Activated T-cell treated with anti-CD3 and anti-CD28 coated beads for 24 hours (primary cell): ENCODE results near the gene ULK3.

Experiments
- DNase-seq: peaks from one replicate; pipeline ENCODE4 v3.0.0-alpha.2; 2020; ENCODE audit warnings: low read depth

The ULK3 gene

DNA sequence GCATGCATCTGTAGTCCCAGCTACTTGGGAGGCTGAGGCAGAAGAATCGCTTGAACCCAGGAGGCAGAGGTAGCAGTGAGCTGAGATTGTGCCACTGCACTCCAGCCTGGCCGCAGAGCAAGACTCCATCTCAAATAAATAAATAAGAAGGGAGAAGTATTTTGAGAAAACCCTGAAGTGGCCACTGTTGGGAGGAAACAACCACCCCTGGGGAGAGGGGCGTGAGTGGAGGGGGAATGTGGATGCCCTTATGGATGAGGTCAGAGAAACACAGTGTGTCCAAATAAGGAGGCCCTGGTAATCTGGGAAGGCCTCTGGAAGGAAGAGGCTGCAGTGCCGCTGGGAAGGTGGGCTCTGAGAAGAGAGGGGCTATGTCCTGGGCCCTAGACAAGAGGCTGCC, 20.7 kb downstream of the ULK3 start:
- DNase-seq, result no peak

DNA sequence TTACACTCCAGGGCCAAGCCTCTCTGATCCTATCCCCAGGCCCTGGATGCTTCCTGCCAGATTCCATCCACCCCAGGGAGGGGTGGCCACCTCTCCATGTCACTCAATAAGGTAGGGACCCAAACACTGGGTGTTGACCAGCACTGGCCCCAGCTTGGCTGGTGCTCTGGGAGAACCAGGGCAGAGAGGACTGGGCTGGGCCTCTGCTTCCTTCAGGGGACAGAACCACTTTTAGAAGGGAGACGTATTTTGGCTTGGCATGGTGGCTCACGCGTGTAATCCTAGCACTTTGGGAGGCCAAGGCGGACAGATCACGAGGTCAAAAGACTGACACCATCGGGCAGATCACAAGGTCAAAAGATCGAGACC, 21.2 kb downstream of the ULK3 start:
- DNase-seq, result no peak

DNA sequence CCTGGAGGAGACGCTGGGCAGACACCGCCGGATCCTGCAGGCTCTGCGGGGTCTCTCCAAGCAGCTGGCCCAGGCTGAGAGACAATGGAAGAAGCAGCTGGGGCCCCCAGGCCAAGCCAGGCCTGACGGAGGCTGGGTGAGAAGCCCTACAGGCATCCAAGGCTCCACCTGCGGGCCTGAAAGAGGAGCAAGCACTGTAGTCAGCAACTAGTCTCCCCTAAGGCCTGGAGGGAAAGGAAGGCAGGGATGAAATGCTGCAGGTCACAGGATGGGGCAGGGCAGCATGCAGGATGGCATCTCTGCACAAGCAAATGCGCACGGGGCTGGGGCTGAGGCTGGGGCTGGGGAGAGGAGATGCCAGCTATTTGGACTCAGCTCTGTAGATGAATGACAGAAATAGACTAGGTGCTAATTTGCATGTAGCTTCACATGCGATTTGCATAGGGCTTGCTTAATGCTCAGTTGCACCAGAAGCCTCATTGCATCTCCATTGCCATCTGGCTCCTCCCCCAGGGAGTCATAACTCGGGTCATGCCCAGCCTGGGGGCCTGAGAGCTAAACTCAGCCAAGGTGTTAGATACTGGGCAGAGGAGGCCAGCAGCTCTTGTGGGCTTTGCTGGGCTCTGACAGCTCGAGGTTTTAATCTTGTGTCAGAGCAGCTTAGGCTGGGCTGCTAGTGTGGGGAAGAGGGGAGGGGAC, 21.7 kb downstream of the ULK3 start:
- DNase-seq, result no peak

DNA sequence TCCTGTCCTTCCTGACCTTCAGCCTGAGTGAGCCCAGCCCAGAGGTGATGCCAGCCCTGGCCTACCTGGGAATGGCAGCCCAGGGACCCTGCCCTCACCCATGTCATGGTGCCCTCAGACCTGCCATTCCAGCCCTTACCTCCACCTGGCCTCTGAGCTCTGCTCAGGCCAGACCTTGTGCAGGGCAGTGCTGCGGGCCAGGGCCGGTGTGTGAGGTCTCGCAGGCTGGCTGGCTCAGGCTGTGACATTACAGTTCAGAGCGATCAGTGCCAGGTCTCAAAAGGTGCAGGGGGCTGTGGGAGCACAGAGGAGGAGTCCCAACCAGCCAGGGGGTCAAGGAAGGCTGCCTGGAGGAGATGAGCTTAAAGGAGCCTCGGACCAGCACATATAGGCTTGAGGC, 22.9 kb downstream of the ULK3 start:
- DNase-seq, result no peak

GRCh38 chr15:74817370-74817737, 25.6 kb downstream of the ULK3 start:
- no peak for DNase-seq

GRCh38 chr15:74816624-74817369, 26.2 kb downstream of the ULK3 start:
- DNase-seq, result no peak

DNA sequence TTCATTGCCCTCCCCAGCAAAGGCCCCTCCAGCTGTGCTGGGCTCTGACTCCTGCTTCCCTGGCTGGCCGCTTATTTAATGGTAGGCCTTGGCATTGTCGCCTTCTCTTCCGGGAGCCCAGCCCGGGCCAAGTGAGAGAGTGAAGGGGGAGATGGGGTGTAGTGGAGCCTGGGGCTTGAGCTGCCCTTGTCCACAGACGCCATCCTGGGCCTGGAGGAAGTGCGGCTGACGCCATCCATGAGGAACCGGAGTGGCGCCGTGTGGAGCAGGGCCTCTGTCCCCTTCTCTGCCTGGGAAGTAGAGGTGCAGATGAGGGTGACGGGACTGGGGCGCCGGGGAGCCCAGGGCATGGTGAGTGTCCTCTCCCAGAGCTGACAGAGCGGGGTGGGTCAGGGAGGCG, 27.0 kb downstream of the ULK3 start:
- no peak for DNase-seq

GRCh38 chr15:74815121-74815934, 27.6 kb downstream of the ULK3 start:
- DNase-seq, result no peak

- DNase-seq, result no peak
Measured at GRCh38 chr15:74812533-74812932, 30.4 kb downstream of the ULK3 start, which contains the start of gene LMAN1L. Gene LMAN1L, plus strand, starts transcription at chr15:74812835. Its CDS starts 20 bp downstream, at chr15:74812855.

GRCh38 chr15:74809956-74810355, 33.0 kb downstream of the ULK3 start:
- no peak for DNase-seq

- DNase-seq, result no peak
Measured at GRCh38 chr15:74809242-74809641, 33.7 kb downstream of the ULK3 start.

- no peak for DNase-seq
Measured at GRCh38 chr15:74808840-74809229, 34.1 kb downstream of the ULK3 start.

GRCh38 chr15:74808078-74808839, 34.7 kb downstream of the ULK3 start:
- DNase-seq, result no peak

DNA sequence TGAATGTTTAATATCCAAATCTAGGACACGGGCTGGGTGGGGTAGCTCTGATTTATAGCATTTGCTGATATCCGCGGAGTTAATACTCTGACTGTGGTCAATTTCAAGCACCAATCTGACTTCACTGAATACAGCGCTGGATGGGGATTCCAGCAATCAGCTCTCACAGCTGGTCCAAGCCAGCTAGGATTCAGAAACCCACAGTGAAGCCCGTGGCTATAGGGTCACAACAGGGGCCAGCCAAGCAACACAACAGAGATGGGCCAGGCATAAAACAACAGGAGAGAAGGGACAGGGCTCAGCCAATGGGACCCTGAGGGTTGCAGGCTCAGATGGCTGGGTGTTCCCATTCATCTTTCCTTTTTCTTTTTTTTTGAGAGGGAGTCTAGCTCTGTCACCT, 35.7 kb downstream of the ULK3 start:
- no peak for DNase-seq

DNA sequence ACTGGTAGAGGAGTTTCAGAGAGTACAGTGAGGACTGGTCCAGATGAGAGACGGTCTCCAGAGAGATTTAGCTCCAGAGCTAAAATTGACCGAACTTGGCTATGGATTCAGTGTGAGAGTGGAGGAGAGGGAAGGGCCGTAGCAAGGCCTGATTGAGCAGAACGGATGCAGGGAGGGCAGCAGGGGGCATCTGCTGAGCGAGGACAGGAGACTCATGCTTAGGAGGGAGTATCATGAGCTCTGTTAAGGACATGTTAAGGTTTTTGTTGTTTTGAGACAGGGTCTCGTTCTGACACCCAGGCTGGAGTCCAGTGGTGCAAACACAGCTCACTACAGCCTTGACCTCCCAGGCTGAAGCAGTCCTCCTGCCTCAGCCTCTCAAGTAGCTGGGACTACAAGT, 38.0 kb downstream of the ULK3 start:
- no peak for DNase-seq

- no peak for DNase-seq
Measured at GRCh38 chr15:74802862-74803447, 40.0 kb downstream of the ULK3 start.

DNA sequence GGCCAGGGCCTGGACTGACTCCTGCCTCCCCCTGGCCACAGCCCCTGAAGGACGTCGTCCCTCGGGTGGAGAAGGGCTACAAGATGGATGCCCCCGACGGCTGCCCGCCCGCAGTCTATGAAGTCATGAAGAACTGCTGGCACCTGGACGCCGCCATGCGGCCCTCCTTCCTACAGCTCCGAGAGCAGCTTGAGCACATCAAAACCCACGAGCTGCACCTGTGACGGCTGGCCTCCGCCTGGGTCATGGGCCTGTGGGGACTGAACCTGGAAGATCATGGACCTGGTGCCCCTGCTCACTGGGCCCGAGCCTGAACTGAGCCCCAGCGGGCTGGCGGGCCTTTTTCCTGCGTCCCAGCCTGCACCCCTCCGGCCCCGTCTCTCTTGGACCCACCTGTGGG, 40.7 kb downstream of the ULK3 start:
- no peak for DNase-seq

DNA sequence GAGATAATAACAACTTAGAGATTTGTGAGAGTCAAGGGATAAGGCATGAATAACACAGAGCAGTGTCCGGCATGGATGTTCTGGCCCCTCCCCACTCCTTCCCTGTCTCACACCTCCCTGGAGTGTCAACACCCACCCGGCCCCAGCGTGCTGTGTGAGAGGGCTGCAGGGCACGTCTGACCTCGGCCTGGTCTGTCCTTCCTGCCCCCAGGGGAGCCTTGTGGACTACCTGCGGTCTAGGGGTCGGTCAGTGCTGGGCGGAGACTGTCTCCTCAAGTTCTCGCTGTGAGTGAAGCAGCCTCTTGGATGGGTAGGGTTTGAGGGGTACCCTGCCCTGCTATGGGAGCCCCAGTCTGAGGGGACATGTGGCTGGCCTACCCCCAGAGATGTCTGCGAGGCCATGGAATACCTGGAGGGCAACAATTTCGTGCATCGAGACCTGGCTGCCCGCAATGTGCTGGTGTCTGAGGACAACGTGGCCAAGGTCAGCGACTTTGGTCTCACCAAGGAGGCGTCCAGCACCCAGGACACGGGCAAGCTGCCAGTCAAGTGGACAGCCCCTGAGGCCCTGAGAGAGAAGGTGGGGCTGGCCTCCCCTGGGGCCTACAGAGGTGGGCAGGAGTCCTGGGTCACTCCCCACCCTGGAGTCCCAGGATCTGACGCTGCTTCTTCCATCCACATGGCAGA, 41.5 kb downstream of the ULK3 start:
- no peak for DNase-seq

GRCh38 chr15:74800559-74801094, 42.3 kb downstream of the ULK3 start:
- DNase-seq, result no peak

DNA sequence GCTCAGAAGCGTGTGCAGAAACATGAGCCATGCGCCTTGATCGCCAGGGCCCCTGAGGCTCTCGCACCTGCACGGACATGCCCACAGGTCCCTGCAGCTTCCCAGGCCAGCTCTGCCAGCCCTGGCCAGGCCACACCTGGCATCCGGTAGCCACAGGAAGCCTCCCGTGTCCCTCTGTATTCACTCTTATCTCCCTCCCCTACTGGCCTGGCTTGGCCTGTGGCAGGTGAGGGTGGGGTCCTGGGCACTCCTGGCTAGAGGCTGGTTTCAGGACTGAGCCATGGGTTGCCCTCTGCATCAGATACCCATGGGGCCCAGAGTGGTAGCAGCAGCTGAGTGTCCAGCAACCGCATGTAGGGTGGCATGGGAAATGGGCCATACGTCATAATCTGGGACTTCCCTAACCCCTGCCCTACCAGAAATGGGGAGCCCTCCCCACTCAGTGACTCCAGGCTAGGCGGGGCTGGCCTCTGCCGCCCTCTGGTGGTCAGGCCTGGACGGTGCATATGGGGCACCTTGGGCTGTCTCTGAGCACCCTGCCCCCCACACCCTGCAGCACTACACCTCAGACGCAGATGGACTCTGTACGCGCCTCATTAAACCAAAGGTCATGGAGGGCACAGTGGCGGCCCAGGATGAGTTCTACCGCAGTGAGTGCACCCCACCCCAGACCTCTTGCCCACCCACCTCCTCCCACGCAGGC, 42.9 kb downstream of the ULK3 start:
- peak; percentile 82 for DNase-seq
